GM04503 (cell line): ENCODE measurements around the gene GRIA1.

Experiments
- DNase-seq: peaks from one replicate; pipeline ENCODE4 v3.0.0-alpha.2; 2012; ENCODE audit warnings: low read depth

The GRIA1 gene

DNA sequence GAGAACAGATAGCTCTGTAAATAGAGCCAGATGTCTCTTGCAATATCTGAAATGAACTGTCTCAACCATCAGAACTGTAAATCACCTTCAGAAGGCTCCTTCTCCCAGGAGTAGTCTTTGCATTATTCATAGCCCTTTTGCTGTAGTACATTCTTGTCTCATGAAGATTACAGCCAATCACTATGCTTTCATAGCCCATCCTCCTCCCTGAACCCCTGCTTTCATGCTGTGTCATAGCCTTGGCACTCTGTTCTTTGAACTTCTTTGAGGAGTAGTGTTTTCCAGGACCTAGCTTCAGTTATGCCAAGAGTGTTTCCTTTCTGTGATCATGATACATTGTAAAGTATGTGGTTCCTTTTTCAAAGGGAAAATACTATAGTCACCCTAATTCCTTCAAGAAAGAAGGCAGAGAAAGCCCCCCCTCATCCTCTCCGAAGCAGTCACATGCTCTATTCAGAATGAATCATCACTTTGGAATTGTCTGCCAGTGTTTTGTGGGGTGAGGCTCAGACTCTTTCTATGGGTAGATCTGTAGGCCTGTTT is 61.1 kb downstream of the GRIA1 start:
- peak; percentile 97 for DNase-seq

DNA sequence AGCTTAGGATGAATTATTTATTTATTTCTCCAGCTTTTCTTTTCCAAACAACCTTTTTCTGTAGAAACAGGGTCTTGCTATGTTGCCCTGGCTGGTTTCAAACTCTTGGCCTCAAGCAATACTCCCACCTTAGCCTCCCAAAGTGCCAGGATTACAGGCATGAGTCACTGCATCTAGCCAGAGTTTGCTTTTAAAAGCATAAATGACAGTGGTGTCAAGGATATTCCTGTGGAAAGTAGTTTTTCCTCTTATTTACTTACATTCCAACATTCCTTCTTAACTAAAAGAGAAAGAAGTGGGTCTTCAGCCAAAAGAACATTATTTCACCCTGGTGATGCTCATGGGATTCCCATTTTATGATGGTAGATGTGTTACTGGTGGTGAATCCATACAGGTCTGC is 62.4 kb downstream of the GRIA1 start:
- no peak for DNase-seq

GRCh38 chr5:153555420-153556114 is 65.1 kb downstream of the GRIA1 start:
- DNase-seq = no peak

DNA sequence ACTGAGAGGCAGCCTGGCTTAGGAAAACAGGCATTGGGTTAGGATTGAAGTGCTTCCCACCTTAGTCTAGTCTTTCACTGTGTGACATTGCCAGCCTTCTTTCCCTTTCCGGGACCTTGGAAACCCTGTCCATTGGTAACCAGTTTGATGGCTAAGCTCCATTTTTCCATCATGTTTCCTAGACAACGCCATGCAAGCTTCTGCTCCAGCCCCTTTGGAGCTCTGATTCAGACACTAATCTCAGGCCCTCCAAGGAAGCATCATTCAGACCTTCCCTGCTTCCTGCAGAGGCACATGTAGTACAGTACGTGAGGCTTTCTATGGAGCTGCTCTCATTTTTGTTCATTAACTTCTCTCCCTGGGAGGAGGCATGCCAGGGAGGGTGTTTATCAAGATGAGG is 68.5 kb downstream of the GRIA1 start:
- no peak for DNase-seq

GRCh38 chr5:153559926-153560325 is 69.5 kb downstream of the GRIA1 start:
- DNase-seq = no peak

- DNase-seq = peak; percentile 79
These were observed 71.7 kb downstream of the GRIA1 start for GRCh38 chr5:153562189-153562588.

GRCh38 chr5:153565822-153566221 is 75.4 kb downstream of the GRIA1 start:
- peak; percentile 91 for DNase-seq

GRCh38 chr5:153569036-153569435 is 78.6 kb downstream of the GRIA1 start:
- no peak for DNase-seq

DNA sequence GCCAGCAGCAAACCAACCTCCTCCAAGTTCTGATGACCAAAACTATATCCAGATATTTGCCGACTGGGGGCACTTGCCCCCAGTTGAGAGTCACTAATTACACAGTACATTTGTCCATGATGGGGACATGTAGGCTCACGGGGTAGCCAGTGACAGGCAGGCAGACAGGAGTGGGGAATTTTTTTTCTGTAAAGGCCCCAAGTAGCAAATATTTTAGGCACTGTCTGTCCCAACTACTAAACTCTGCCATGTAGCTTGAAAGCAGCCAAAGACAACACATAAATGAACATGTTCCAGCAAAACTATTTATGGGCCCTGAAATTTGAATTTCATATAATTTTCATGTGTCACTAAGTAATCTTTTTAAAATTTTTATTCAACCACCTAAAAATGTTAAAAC is 80.7 kb downstream of the GRIA1 start:
- no peak for DNase-seq

- no peak for DNase-seq
These were observed 82.1 kb downstream of the GRIA1 start for GRCh38 chr5:153572411-153573145.

DNA sequence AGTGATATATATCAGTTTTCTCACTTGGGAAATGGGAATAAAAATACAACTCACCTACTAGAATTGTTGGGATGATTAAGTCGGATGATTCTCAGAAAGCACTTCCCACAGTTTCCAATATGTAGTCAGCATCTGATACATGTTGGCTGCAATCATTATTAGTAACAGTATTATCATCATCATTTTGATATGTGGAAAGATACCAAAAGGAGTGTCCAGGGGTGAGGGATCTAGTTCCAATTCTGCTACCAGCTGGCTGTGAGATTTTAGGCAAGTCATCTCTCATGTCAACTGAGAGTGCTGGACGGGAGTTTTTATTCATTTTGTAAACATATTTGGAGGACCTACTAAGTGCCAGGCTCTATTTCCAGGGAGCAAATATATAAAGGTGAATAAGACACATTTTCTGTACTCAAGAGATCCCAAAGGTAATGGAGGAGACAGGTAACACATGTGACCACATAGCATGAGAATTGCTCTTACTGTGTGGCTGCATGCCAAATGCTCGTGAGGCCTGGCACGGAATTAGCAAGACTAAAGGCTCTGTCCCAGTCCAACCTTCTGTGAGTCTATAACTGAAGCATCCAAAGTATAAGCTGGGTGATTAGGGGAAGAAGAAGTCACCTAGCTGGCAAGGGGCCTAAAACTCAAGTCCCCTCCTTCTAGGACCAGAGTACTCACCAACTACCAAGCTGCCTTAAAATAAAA is 83.0 kb downstream of the GRIA1 start:
- DNase-seq = no peak

- DNase-seq = no peak
These were observed 93.9 kb downstream of the GRIA1 start for GRCh38 chr5:153584126-153584959.

GRCh38 chr5:153584960-153585359 is 94.5 kb downstream of the GRIA1 start:
- no peak for DNase-seq

GRCh38 chr5:153585622-153586277 is 95.3 kb downstream of the GRIA1 start:
- no peak for DNase-seq

DNA sequence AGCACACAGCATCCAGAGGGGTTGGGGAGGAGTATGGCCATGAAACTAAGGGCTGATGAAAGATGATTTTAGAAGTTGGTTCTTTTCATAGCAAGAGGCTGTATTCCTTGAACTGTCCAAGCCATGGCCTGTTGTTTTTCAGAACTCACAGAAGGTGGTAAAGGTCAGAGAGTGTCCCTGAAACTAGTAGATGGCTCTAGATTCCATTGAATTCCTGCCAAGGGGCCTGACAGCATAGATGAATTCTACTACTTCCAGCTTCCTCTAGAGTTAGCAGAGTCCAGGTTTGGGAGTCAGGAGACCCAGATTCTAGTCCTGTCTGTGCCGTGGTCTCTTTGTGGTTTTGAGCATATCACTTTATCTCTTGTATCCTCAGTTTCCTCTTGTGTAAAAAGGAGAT is 101.6 kb downstream of the GRIA1 start:
- no peak for DNase-seq

- no peak for DNase-seq
These were observed 104.3 kb downstream of the GRIA1 start for GRCh38 chr5:153594785-153595184.

DNA sequence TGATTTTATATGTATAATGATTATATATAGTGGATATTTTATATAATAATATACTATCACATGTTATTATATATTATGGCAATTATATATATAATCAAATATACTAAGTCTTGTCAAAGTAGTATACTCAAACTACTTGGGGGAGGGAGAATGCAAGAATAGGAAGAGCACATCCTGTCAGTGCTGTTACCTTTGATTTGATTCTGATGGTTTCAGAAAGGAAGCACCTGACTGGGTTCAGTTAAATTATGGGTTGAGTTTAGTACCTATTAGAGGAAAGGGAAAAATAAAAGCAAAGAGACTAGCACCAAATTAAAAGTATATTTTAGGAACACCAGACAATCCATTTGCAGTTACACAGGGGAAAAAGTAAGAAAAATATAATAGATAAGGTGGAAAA is 107.6 kb downstream of the GRIA1 start:
- no peak for DNase-seq

DNA sequence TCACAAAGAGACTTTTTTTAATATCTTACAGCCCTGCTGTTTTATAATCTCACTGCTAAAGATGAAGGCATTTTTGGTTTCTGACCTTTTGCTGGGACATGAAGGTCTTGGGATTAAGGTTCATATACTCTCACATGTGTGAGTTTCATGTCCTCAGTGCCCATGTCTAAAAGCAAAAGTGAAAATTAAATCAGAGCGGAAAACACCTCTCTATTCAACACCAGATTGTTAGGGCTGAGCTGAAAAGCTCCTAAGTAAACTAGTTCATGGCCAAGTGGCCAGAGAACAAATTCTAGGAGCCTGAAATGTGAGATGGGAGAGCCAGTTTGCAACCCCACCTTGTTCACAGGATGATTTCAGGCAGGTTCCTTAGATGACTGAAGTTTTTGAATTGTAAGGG is 110.9 kb downstream of the GRIA1 start:
- DNase-seq = no peak

GRCh38 chr5:153605386-153605785 is 114.9 kb downstream of the GRIA1 start:
- no peak for DNase-seq

DNA sequence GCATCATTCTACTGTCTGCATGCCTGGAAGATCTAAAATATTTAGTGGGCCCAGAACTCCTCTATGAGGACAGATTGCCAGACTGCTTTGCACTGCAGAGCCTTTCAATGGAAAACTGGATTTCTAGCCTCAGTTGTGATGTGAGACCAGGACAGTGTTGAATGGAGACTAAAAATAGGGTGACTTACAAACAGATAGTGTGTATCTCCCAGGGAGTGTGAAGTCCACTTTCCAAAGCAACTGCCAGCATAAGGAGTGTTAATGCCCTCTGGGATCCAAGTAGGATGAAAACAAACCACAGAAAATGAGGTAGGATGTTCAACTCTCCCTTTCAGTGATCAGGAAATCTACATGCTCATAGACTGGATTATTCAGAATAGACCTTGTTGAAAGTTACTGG is 119.5 kb downstream of the GRIA1 start:
- DNase-seq = no peak

DNA sequence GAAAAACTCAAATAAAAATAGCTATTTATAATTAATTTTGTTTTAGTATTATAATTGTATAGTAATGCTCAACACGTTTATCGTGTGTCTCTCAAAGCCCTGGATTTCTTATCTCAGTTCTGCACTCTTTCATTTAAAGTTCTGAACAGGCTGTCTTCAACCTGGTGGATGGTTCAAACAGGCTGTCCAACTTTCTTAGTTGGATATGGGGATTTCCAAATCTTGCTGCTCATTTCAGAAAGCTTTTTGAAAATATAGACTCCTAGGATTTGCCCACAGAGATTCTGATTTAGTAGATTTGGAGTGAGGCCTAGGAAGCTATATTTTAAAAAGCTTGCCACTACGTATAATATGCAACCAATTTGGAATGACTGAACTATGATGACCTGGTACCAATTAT is 120.3 kb downstream of the GRIA1 start:
- DNase-seq = no peak
